ENCODE measurements around the gene C17orf75.

GRCh38 chr17:32356750-32357149 is 14.8 kb upstream of the C17orf75 start:
- TF ChIP-seq CTCF (IDR thresholded peaks at IDR 0.05) = no peak
- no peak for TF ChIP-seq POLR2A (IDR thresholded peaks at IDR 0.05)
